Naive thymus-derived CD8-positive, alpha-beta T cell (primary cell): ENCODE measurements around the gene STARD10. TPM values are rescaled to one million over a fixed set of nuclear protein-coding genes. Genes with fewer than 3 reads are reported as not detected.
A peak's percentile ranks its signal among the peaks of the same experiment; 100 is the strongest.

Experiments used
- ATAC-seq, 2 donors: fragments of 150-1000 bp; cut with Tn5 transposase in 1 of 2; sonication (Bioruptor Pico), chemical (Tn5 transposase) in 1 of 2; 1 replicate in 1 of 2; 2 replicates in 1 of 2; pipeline ENCODE4 v1.10.0; 2021; ENCODE audit warnings: mild to moderate bottlenecking in 2 of 2, moderate library complexity in 2 of 2
- POLR2A ChIA-PET: fragments of 350-600 bp; sonication (Branson Sonifier 250); formaldehyde crosslinking; loops from one replicate; lab custom pipeline; 2021; ENCODE audit warnings: antibody characterized with exemption; lab: Charles Lee
- DNase-seq, 10 donors: peaks; one replicate each; pipeline versions ENCODE4 v3.0.0 to v3.0.0-alpha.2; 2020 to 2022
- H3K27ac Mint-ChIP-seq, 10 donors: one replicate each; pipeline ENCODE4 v1.8.0; 2020 to 2022; ENCODE audit warnings: mild to moderate bottlenecking in 10 of 10, mixed read lengths in 10 of 10, moderate library complexity in 4 of 10, inconsistent platforms in 1 of 10
- H3K27me3 Mint-ChIP-seq, 5 donors: one replicate each; pipeline ENCODE4 v1.8.0; 2021 to 2022; ENCODE audit warnings: mixed read lengths in 5 of 5
- H3K36me3 Mint-ChIP-seq, 3 donors: one replicate each; pipeline ENCODE4 v1.8.0; 2020 to 2022; ENCODE audit warnings: mixed read lengths in 3 of 3, mild to moderate bottlenecking in 2 of 3, inconsistent platforms in 1 of 3
- H3K4me1 Mint-ChIP-seq, 4 donors: one replicate each; pipeline ENCODE4 v1.8.0; 2021 to 2022; ENCODE audit warnings: mixed read lengths in 4 of 4
- H3K4me3 Mint-ChIP-seq, 10 donors: one replicate each; pipeline ENCODE4 v1.8.0; 2020 to 2022; ENCODE audit warnings: mild to moderate bottlenecking in 10 of 10, mixed read lengths in 10 of 10, moderate library complexity in 6 of 10, inconsistent platforms in 1 of 10
- H3K9me3 Mint-ChIP-seq, 9 donors: one replicate each; pipeline ENCODE4 v1.8.0; 2020 to 2022; ENCODE audit warnings: mixed read lengths in 9 of 9, mild to moderate bottlenecking in 3 of 9, inconsistent platforms in 1 of 9, moderate library complexity in 1 of 9
- polyA plus RNA-seq, 3 donors: library from polyadenylated mRNA; unstranded; fragments of 300-500 nt; fragmentation: Illumina TruSeq; gene quantifications; one replicate each; pipeline ENCODE4 v1.2.3, GENCODE V29; 2021
- total RNA-seq, 8 experiments: library from RNA in 2 of 8; stranded (reverse) in 2 of 8; gene quantifications; one replicate each; pipeline ENCODE4 v1.2.3 and lab custom pipeline; 2021 to 2026

The STARD10 gene
- total and polyA plus RNA-seq, 5 experiments from 2014 or later = 11.8 to 16.3 (median 14.9) TPM

GRCh38 chr11:72736452-72737069 is 57.3 kb downstream of the STARD10 start:
- POLR2A ChIA-PET = interaction anchor here (0.6 to 1.4 kb wide), 11 partner anchors 7 to 406 kb away, joined by 3 to 13 read pairs (median 4); partner anchors contain the start of genes ARAP1, FCHSD2 and STARD10
- Mint-ChIP-seq H3K27ac (peak overlapping the region; percentile 96 to 99 (median 99)), H3K27me3 (no peaks in the 10 kb centered on the region), H3K4me3 (peak overlapping the region; percentile 26 to 87 (median 78)), H3K36me3 (peaks cover 0 to 2% (median 1%) of the 10 kb centered on the region in 3 donors), H3K9me3 (no peaks in the 10 kb centered on the region), H3K4me1 (peaks cover 41 to 83% (median 61%) of the 10 kb centered on the region in 4 donors)
- peak; percentile 83 to 94 for ATAC-seq
- DNase-seq = peak; percentile 32 to 89 (median 80)

- H3K9me3 Mint-ChIP-seq = no peaks in the 10 kb centered on the region
- no peak for ATAC-seq
- no peaks in the 10 kb centered on the region for H3K27me3 Mint-ChIP-seq
- POLR2A ChIA-PET = interaction anchor here (0.9 to 1.4 kb wide), 4 partner anchors 18 to 407 kb away, joined by 3 to 7 read pairs (median 3); partner anchors contain the start of genes ARAP1, FCHSD2 and STARD10
- H3K4me1 Mint-ChIP-seq = peaks cover 38 to 78% (median 53%) of the 10 kb centered on the region in 4 donors
- H3K27ac Mint-ChIP-seq = peak overlapping the region in 9 of 10 donors; percentile 13 to 99 (median 81)
- H3K4me3 Mint-ChIP-seq = peak overlapping the region in 2 of 10 donors; percentile 34 to 39
- peaks cover 0 to 7% (median 5%) of the 10 kb centered on the region in 3 donors for H3K36me3 Mint-ChIP-seq
- DNase-seq = no peak
Measured at GRCh38 chr11:72735495-72736027, 58.3 kb downstream of the STARD10 start.

- DNase-seq = no peak
- Mint-ChIP-seq H3K4me1 (peaks cover 13 to 72% (median 30%) of the 10 kb centered on the region in 4 donors), H3K4me3 (no peak overlapping the region), H3K27ac (peak overlapping the region in 6 of 10 donors; percentile 60 to 87 (median 80)), H3K27me3 (no peaks in the 10 kb centered on the region), H3K36me3 (peaks cover 0 to 12% (median 5%) of the 10 kb centered on the region in 3 donors), H3K9me3 (no peaks in the 10 kb centered on the region)
- POLR2A ChIA-PET = interaction anchor here (2.1 kb wide), 1 partner anchor 10 kb away, joined by 9 read pairs; no protein-coding TSS in a partner anchor
- ATAC-seq = no peak
Measured at GRCh38 chr11:72732329-72732728, 61.5 kb downstream of the STARD10 start.

- ATAC-seq = no peak
- POLR2A ChIA-PET = interaction anchor here (1.3 to 2.1 kb wide), 2 partner anchors 8 to 63 kb away, joined by 4 to 9 read pairs; partner anchors contain the start of gene STARD10
- Mint-ChIP-seq H3K4me3 (no peak overlapping the region), H3K27ac (peak overlapping the region in 9 of 10 donors; percentile 15 to 86 (median 28)), H3K9me3 (no peaks in the 10 kb centered on the region), H3K27me3 (no peaks in the 10 kb centered on the region), H3K36me3 (peaks cover 0 to 14% (median 5%) of the 10 kb centered on the region in 3 donors), H3K4me1 (peaks cover 6 to 62% (median 21%) of the 10 kb centered on the region in 4 donors)
- DNase-seq = no peak
Measured at GRCh38 chr11:72730737-72731136, 63.1 kb downstream of the STARD10 start.

GRCh38 chr11:72730243-72730642 is 63.6 kb downstream of the STARD10 start:
- no peak overlapping the region for H3K4me3 Mint-ChIP-seq
- DNase-seq (no peak), ATAC-seq (no peak)
- H3K27me3 Mint-ChIP-seq = no peaks in the 10 kb centered on the region
- H3K4me1 Mint-ChIP-seq = peaks cover 11 to 63% (median 23%) of the 10 kb centered on the region in 4 donors
- peaks cover 0 to 15% (median 5%) of the 10 kb centered on the region in 3 donors for H3K36me3 Mint-ChIP-seq
- peak overlapping the region in 6 of 10 donors; percentile 2 to 74 (median 66) for H3K27ac Mint-ChIP-seq
- POLR2A ChIA-PET = interaction anchor here (1.3 to 2.1 kb wide), 2 partner anchors 8 to 64 kb away, joined by 4 to 9 read pairs; partner anchors contain the start of gene STARD10
- H3K9me3 Mint-ChIP-seq = no peaks in the 10 kb centered on the region

- DNase-seq (no peak), ATAC-seq (no peak)
- Mint-ChIP-seq H3K4me3 (no peak overlapping the region), H3K27me3 (peaks cover 0 to 1% (median 0%) of the 10 kb centered on the region in 5 donors), H3K36me3 (peaks cover 0 to 16% (median 5%) of the 10 kb centered on the region in 3 donors), H3K4me1 (peaks cover 19 to 65% (median 32%) of the 10 kb centered on the region in 4 donors), H3K27ac (peak overlapping the region; percentile 15 to 83 (median 53)), H3K9me3 (no peaks in the 10 kb centered on the region)
- POLR2A ChIA-PET = interaction anchor here (1.6 kb wide), 1 partner anchor 9 kb away, joined by 3 read pairs; no protein-coding TSS in a partner anchor
Measured at GRCh38 chr11:72727521-72727920, 66.3 kb downstream of the STARD10 start.

- ATAC-seq (no peak), DNase-seq (no peak)
- Mint-ChIP-seq H3K36me3 (peaks cover 0 to 14% (median 3%) of the 10 kb centered on the region in 3 donors), H3K4me3 (no peak overlapping the region), H3K9me3 (no peaks in the 10 kb centered on the region), H3K27ac (peak overlapping the region in 6 of 10 donors; percentile 21 to 97 (median 75)), H3K4me1 (peaks cover 24 to 73% (median 35%) of the 10 kb centered on the region in 4 donors), H3K27me3 (peaks cover 0 to 1% (median 0%) of the 10 kb centered on the region in 5 donors)
- POLR2A ChIA-PET = interaction anchor here (1.3 to 2.7 kb wide), 3 partner anchors 8 to 67 kb away, joined by 3 to 24 read pairs (median 3); partner anchors contain the start of gene STARD10
Measured at GRCh38 chr11:72726266-72727220, 67.3 kb downstream of the STARD10 start.

GRCh38 chr11:72725724-72726028 is 68.2 kb downstream of the STARD10 start:
- H3K36me3 Mint-ChIP-seq = peaks cover 0 to 10% (median 0%) of the 10 kb centered on the region in 3 donors
- peak overlapping the region; percentile 75 to 97 (median 90) for H3K27ac Mint-ChIP-seq
- peaks cover 0 to 1% (median 0%) of the 10 kb centered on the region in 5 donors for H3K27me3 Mint-ChIP-seq
- POLR2A ChIA-PET = interaction anchor here (0.6 to 6.0 kb wide), 14 partner anchors 9 to 1229 kb away, joined by 3 to 49 read pairs (median 4); partner anchors contain the start of genes ARAP1, ATG16L2, FCHSD2 and STARD10
- H3K4me3 Mint-ChIP-seq = peak overlapping the region in 2 of 10 donors; percentile 36 to 84
- no peaks in the 10 kb centered on the region for H3K9me3 Mint-ChIP-seq
- peaks cover 24 to 77% (median 41%) of the 10 kb centered on the region in 4 donors for H3K4me1 Mint-ChIP-seq
- ATAC-seq = no peak
- no peak for DNase-seq

- Mint-ChIP-seq H3K36me3 (peaks cover 0 to 8% (median 0%) of the 10 kb centered on the region in 3 donors), H3K27ac (peak overlapping the region; percentile 75 to 97 (median 90)), H3K4me3 (peak overlapping the region in 9 of 10 donors; percentile 19 to 84 (median 54)), H3K4me1 (peaks cover 28 to 78% (median 46%) of the 10 kb centered on the region in 4 donors), H3K9me3 (no peaks in the 10 kb centered on the region), H3K27me3 (peaks cover 0 to 1% (median 0%) of the 10 kb centered on the region in 5 donors)
- peak; percentile 33 to 34 for ATAC-seq
- POLR2A ChIA-PET = interaction anchor here (0.6 to 6.0 kb wide), 16 partner anchors 9 to 1230 kb away, joined by 3 to 49 read pairs (median 4); partner anchors contain the start of genes ARAP1, ATG16L2, FCHSD2 and STARD10
- DNase-seq = peak; percentile 57 to 91 (median 84)
Measured at GRCh38 chr11:72724851-72725723, 68.8 kb downstream of the STARD10 start.

GRCh38 chr11:72724021-72724551 is 69.8 kb downstream of the STARD10 start:
- H3K27ac Mint-ChIP-seq = peak overlapping the region; percentile 24 to 99 (median 86)
- ATAC-seq (no peak), DNase-seq (no peak)
- H3K27me3 Mint-ChIP-seq = peaks cover 0 to 1% (median 0%) of the 10 kb centered on the region in 5 donors
- H3K4me1 Mint-ChIP-seq = peaks cover 35 to 81% (median 56%) of the 10 kb centered on the region in 4 donors
- peak overlapping the region in 6 of 10 donors; percentile 19 to 54 (median 29) for H3K4me3 Mint-ChIP-seq
- POLR2A ChIA-PET = interaction anchor here (0.6 to 6.0 kb wide), 3 partner anchors 29 to 90 kb away, joined by 3 to 49 read pairs (median 32); partner anchors contain the start of genes ATG16L2 and STARD10
- no peaks in the 10 kb centered on the region for H3K9me3 Mint-ChIP-seq
- H3K36me3 Mint-ChIP-seq = peaks cover 0 to 5% (median 0%) of the 10 kb centered on the region in 3 donors
